Measurements from ENCODE around the gene IARS2. TPM values are rescaled to one million over a fixed set of nuclear protein-coding genes. Genes with fewer than 3 reads are reported as not detected.
"Not testable (repeated sequence)": the region's sequence is repeated elsewhere in the genome, so short reads cannot be mapped to it uniquely, and the experiment has no call there.

Gene IARS2
- total RNA-seq, 3 donors from 2014 or later (not counting 1 experiment from before 2014, with no cell fraction given) = 27.5 to 35.0 (median 34.0) TPM

GRCh38 chr1:220166853-220167252 is 72.9 kb downstream of the IARS2 start:
- Mint-ChIP-seq H3K36me3 (peaks cover 40% of the 10 kb centered on the region), H3K27ac (no peak overlapping the region), H3K9me3 (no peaks in the 10 kb centered on the region), H3K27me3 (ENCODE audit: low read depth in 2 of 2) (no peaks in the 10 kb centered on the region), H3K4me1 (no peaks in the 10 kb centered on the region), H3K4me3 (no peak overlapping the region)
- Histone ChIP-seq H3K4me1 (ENCODE audit: control insufficient read depth, insufficient read depth, low read length) (no peaks in the 10 kb centered on the region), H3K36me3 (ENCODE audit: control insufficient read depth, insufficient read depth, low read length) (peaks cover 58% of the 10 kb centered on the region), H3K4me3 (ENCODE audit: low read length) (no peak overlapping the region), H3K9me3 (ENCODE audit: control insufficient read depth, insufficient read depth, low read length) (no peaks in the 10 kb centered on the region), H3K27me3 (ENCODE audit: control insufficient read depth, insufficient read depth, low read length) (no peaks in the 10 kb centered on the region), H3K27ac (ENCODE audit: low read length) (no peak overlapping the region)
- DNase-seq (no peak), ATAC-seq (no peak)
- no peak for TF ChIP-seq CTCF (IDR thresholded peaks at IDR 0.05)
- intact Hi-C loops (cut with micrococcal nuclease) = no loop called here
- 94% methylated on average over 2 of the region's 4 CpGs for WGBS (ENCODE audit: insufficient coverage)

GRCh38 chr1:220169887-220170286 is 76.0 kb downstream of the IARS2 start:
- H3K9me3 Mint-ChIP-seq; DNase-seq; H3K27me3 ChIP-seq (ENCODE audit: control insufficient read depth, insufficient read depth, low read length); intact Hi-C loops (cut with micrococcal nuclease); H3K4me1 ChIP-seq (ENCODE audit: control insufficient read depth, insufficient read depth, low read length); ATAC-seq; H3K4me1 Mint-ChIP-seq; H3K27ac Mint-ChIP-seq; H3K27me3 Mint-ChIP-seq (ENCODE audit: low read depth in 2 of 2); H3K4me3 ChIP-seq (ENCODE audit: low read length); H3K4me3 Mint-ChIP-seq; H3K9me3 ChIP-seq (ENCODE audit: control insufficient read depth, insufficient read depth, low read length); H3K27ac ChIP-seq (ENCODE audit: low read length): not testable (repeated sequence)
- 87% methylated on average over 3 of the region's 4 CpGs for WGBS (ENCODE audit: insufficient coverage)
- H3K36me3 ChIP-seq (ENCODE audit: control insufficient read depth, insufficient read depth, low read length) = peaks cover 66% of the 10 kb centered on the region
- H3K36me3 Mint-ChIP-seq = peaks cover 48% of the 10 kb centered on the region

- Mint-ChIP-seq H3K36me3 (peaks cover 48% of the 10 kb centered on the region), H3K27me3 (ENCODE audit: low read depth in 2 of 2) (no peaks in the 10 kb centered on the region), H3K4me3 (no peak overlapping the region), H3K27ac (no peak overlapping the region), H3K4me1 (peaks cover 0 to 6% of the 10 kb centered on the region in 2 donors), H3K9me3 (no peaks in the 10 kb centered on the region)
- peaks cover 63% of the 10 kb centered on the region for H3K36me3 ChIP-seq (ENCODE audit: control insufficient read depth, insufficient read depth, low read length)
- H3K27ac ChIP-seq (ENCODE audit: low read length) = no peak overlapping the region
- 100% methylated on average over 1 of the region's 1 CpG for WGBS (ENCODE audit: insufficient coverage)
- intact Hi-C loops (cut with micrococcal nuclease) = no loop called here
- no peaks in the 10 kb centered on the region for H3K9me3 ChIP-seq (ENCODE audit: control insufficient read depth, insufficient read depth, low read length)
- no peaks in the 10 kb centered on the region for H3K27me3 ChIP-seq (ENCODE audit: control insufficient read depth, insufficient read depth, low read length)
- no peak for DNase-seq
- no peaks in the 10 kb centered on the region for H3K4me1 ChIP-seq (ENCODE audit: control insufficient read depth, insufficient read depth, low read length)
- no peak overlapping the region for H3K4me3 ChIP-seq (ENCODE audit: low read length)
- TF ChIP-seq CTCF (IDR thresholded peaks at IDR 0.05) = no peak
- ATAC-seq = no peak
Observed at GRCh38 chr1:220170836-220171526, 77.0 kb downstream of the IARS2 start.

- no peak for ATAC-seq
- TF ChIP-seq CTCF (IDR thresholded peaks at IDR 0.05) = no peak
- Mint-ChIP-seq H3K27ac (no peak overlapping the region), H3K27me3 (ENCODE audit: low read depth in 2 of 2) (no peaks in the 10 kb centered on the region), H3K36me3 (peaks cover 32% of the 10 kb centered on the region), H3K9me3 (no peaks in the 10 kb centered on the region), H3K4me3 (no peak overlapping the region), H3K4me1 (peaks cover 0 to 16% of the 10 kb centered on the region in 2 donors)
- WGBS (ENCODE audit: insufficient coverage) = 100% methylated on average over 1 of the region's 1 CpG
- Histone ChIP-seq H3K27me3 (ENCODE audit: control insufficient read depth, insufficient read depth, low read length) (no peaks in the 10 kb centered on the region), H3K9me3 (ENCODE audit: control insufficient read depth, insufficient read depth, low read length) (no peaks in the 10 kb centered on the region), H3K36me3 (ENCODE audit: control insufficient read depth, insufficient read depth, low read length) (peaks cover 37% of the 10 kb centered on the region), H3K27ac (ENCODE audit: low read length) (no peak overlapping the region), H3K4me3 (ENCODE audit: low read length) (no peak overlapping the region), H3K4me1 (ENCODE audit: control insufficient read depth, insufficient read depth, low read length) (no peaks in the 10 kb centered on the region)
- intact Hi-C loops (cut with micrococcal nuclease) = no loop called here
- DNase-seq = no peak
Observed at GRCh38 chr1:220176540-220176939, 82.6 kb downstream of the IARS2 start.

Measured in natural killer cell (primary cell).